GM18502 (cell line): ENCODE results near the gene RPS24.
"Not testable (repeated sequence)": the region's sequence is repeated elsewhere in the genome, so short reads cannot be mapped to it uniquely, and the experiment has no call there.

Source experiments
- ATAC-seq: cut with Tn5 transposase; IDR thresholded peaks from one replicate; pipeline ENCODE4 v1.9.1; 2021; ENCODE audit warnings: mild to moderate bottlenecking; ENCODE audit not compliant: unreplicated experiment, poor library complexity

Gene RPS24

DNA sequence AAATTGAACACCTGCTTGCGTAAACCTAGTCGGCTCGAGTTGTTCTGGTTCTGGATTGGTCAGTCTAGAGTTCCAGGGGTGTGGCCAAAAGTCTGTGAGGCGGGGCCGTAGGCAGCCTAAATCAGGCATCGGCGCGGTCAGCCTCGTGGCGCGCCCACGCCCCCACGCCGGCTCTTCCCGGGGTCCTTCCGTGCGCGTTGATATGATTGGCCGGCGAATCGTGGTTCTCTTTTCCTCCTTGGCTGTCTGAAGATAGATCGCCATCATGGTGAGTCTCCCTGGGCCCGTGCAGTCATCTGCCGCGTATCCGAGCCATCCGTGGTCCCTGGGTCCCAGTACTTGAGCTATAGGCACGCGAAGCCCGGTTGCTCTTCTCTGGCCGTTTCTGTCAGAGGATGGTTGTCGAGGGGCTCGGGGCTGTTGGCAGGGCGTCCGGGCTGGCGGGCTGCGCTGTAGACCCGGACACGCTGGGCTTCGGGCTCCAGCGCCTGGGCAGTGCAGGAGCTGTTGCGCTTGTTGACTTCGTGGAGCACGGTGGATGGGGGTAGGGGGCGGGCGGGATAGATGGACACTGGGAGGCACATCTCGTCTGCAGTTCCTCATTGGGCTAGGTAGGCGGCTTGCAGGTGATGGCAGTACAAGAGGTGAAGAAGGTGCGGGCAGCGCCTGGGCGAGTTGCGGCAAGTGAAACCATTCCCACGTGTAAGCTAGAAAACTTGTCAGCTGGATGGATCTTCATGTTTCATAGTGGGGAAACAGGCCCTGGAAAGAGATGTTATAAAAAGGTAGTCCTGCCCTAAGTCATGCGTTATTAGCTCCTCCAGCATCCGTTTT lies at the start of gene RPS24:
Gene RPS24, plus strand, starts transcription at position 227 of the 834 bp plus-strand sequence. Its CDS starts 39 bp downstream, at position 266.
- ATAC-seq: peak; percentile 82

DNA sequence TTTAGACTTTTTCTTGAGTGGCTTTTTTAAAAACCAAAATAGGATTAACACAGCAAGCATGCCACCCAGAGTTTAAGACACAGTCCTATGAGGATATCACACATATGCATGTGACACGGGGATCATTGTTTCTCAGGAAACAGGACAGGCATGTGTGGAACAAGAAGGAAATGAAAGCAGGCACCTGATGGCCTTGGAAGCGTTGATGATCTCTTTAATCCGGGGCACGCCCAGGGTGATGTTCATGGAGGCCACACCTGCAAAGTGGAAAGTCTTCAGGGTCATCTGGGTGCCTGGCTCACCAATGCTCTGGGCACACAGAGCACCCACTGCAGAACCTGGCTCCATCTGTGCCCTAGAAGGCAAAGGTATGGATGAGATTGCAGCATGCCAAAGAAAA lies 48.7 kb upstream of the RPS24 start:
- ATAC-seq: no peak

DNA sequence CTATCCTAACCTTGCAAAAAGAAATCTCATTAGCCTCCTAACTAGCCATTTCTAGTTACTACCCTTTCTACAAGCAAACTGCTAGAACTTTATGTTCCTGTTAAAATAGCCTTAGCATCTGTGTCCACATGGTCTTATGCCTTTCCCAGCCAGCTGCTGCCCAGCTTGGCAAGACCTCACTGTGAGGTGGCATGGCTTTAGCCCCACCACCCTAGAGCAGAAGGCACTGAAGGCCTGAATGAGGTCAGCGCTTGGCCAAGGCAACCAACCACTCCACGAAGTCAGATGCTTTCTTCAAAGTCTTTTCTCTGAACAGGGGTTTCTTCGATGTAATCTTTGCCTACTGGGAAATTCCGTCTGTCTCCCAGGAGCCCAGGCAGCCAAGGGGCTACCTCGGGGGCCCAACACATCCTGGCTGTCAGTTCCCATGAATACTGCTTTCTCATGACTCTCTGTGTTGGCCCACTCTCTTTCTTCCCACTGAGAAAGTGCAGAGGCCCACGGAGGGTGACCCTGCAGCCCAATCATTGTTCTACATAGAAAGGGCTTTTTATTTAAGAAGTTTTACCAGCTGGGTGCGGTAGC lies 45.9 kb upstream of the RPS24 start:
- no peak for ATAC-seq

- ATAC-seq: no peak
These were observed 44.5 kb upstream of the RPS24 start for GRCh38 chr10:77989081-77989724.

DNA sequence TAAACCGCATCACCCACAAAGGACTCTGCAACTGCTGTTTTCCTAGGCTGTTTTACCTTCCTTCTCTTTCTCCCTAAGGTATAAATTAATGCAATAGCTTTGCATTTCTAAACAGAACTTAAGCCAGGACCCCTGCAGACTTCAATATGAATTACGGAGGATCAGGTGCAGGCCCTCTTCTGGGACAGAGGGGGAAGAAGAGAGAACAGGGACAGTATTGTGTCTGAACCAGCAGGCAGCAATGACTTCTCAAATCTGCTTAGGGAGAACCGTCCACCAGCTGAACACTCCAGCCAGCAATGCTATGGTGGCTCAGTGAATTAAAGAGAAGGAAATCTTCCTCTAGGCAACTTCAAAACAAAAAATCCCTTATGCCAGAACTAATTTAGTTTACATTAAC lies 40.0 kb upstream of the RPS24 start:
- no peak for ATAC-seq

GRCh38 chr10:77998780-77999179 lies 34.9 kb upstream of the RPS24 start:
- not testable (repeated sequence) for ATAC-seq

- no peak for ATAC-seq
These were observed 33.5 kb upstream of the RPS24 start for GRCh38 chr10:78000206-78000605.

DNA sequence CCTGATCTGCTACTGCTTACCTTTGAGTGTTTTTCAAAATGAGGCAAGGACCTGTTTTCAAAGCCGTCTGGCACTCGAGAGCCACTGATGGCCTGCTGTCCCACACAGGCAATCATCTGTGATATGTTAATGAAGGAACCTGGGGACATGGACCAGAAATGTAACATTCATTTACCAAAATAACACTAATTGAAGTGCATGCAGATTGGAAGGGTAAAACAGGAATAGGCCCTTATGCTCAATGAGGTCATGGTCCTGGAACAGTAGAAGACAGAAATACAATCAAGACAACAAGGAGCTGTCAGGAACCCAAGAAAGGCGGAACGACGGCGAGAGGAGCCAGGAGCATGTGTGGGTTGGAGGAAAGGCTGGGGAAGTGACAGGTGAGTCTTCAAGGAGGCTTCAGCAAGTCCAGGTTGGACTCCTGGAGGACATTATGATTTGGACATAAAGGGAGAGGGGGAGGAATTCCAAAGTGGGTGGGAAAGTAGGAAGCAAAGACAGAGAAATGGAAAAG lies 32.6 kb upstream of the RPS24 start:
- ATAC-seq: no peak

DNA sequence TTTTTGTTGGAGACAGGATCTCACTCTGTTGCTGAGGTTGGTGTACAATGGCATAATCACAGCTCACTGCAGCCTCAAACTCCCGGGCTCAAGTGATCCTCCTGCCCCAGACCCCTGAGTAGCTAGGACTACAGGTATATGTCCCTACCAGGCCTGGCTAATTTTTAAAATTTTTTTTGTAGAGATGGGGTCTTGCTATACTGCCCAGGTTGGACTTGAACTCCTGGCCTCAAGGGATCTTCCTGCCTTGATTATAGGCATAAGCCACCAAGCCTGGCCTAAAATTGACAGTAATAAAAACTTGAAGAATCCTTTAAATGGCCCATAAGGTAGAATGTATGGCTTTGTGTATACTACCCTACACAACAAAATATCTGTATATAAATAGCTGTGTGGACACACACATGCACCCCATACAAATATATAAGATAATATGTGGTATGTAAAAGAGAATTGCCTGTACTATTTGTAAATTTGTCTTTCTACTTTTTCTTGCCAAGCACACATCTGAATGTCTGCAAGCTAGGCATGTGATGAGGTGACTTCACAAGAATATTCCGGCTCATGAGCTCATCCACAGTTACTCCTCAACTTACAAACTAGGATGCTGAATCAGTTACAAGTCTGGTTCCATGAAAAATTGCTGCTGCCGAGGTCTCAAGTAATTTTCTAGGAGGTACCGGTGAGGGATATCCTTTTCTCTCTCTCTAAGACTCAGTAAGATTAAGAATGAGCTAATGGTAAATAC lies 30.9 kb upstream of the RPS24 start:
- ATAC-seq: no peak

GRCh38 chr10:78004215-78005026 lies 29.2 kb upstream of the RPS24 start:
- ATAC-seq: no peak

- no peak for ATAC-seq
These were observed 26.5 kb upstream of the RPS24 start for GRCh38 chr10:78007172-78007571.

GRCh38 chr10:78009662-78010061 lies 24.0 kb upstream of the RPS24 start:
- ATAC-seq: no peak

- ATAC-seq: no peak
These were observed 23.4 kb upstream of the RPS24 start for GRCh38 chr10:78010278-78010677.

- no peak for ATAC-seq
These were observed 22.6 kb upstream of the RPS24 start for GRCh38 chr10:78011065-78011464.

DNA sequence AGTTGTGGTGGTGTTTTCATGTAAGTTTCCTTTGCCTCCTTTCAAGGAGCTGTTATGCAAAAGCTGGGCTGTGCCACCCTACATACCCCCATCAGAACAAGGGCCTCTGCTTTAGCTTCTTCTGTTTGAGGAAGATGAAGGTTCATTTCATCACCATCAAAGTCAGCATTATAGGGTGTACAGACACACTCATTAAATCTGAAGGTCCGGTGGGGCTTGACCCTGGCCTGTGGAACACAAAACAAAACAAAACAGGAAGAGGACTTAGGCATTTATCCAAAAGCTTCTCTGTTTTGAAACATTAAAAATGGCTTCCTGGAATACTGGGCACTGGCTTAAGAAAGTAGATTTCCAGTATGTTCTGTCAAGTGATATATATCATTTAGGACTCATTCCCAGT lies 20.1 kb upstream of the RPS24 start:
- no peak for ATAC-seq

DNA sequence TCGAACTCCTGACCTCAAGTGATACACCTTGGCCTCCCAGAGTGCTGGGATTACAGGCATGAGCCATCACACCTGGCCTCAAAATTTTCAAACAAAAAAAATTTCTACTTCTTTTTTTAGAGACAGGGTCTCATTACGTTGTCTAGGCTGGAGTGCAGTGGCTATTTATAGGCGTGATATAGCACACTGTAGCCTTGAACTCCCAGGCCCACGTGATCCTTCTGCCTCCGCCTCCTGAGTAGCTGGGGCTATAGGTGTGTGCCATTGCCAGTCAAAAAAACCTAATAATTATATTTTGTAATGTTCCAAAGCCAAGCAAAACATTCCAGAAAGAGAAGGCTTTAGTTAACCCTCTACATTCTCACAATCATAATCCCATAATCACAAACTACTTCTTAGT lies 18.1 kb upstream of the RPS24 start:
- no peak for ATAC-seq

GRCh38 chr10:78017856-78018255 lies 15.8 kb upstream of the RPS24 start:
- no peak for ATAC-seq

DNA sequence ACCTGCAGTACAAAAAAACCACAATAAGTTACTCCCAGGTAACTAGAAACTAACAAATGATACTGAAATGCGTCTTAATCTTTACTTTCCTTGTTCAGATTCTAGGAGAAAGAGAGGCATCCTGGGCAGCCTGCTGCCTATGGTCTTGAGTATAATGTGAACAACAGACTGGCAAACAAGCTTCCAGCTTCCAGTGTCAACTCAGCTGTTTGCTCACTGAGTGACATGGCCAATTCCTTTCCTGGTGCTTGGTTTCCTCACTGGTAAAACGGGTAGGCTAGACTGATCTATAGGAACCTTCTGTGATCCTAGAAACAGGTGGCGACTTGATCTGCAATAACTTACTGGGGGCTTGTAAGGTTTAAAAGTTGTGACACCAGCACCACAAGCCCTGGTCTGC lies 14.4 kb upstream of the RPS24 start:
- ATAC-seq: no peak

DNA sequence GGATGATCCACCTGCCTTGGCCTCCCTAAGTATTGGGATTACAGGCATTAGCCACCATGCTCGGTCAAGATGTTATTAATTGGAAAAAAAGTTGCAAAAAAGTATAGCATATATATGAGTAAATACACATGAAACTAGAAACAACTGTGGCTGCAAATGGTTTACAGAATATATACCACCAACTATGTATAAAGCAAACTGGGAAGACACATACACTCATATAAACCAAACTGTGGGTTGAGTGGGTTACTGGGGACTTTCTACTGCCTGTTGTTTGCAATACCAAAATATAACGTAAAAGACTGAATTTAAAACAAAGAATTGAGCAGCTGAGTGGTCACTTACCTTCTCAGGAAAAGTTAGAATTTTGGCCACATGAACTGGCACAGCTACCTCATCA lies 12.5 kb upstream of the RPS24 start:
- no peak for ATAC-seq

DNA sequence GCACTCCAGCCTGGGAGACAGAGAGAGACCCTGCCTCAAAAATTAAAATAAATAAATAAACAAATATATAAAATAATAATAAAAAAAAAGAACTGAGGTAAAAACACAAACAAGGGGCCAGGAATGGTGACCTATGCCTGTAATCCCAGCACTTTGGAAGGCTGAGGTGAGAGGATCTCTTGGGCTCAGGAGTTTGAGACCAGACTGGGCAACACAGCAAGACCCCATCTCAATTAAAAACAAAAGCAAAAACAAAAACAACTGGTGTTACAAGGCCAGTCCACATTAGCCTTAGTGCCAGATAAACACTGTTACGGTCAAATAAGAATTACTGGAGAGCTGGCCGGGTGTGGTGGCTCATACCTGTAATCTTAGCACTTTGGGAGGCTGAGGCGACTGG lies 9.9 kb upstream of the RPS24 start:
- ATAC-seq: no peak
